ENCODE data around the gene CEACAM19.
A peak's percentile ranks its signal among the peaks of the same experiment; 100 is the strongest.

The CEACAM19 gene

DNA sequence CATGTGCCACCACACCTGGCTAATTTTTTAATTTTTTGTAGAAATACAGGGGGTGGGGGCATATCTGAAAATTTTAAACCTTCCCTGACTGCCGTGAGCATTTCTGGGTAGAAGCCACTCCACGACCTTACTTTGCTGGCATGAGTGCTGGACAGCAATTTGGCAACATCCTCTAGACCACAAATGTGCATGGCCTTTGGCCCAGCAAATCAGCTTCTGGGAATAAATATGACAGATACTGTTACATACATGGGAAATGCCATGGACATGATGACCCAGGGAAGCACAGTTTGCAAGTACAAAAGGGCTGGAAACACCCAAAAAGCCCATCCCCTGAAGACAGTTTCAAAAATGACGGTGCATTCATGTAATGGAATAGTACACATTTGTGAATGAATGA, 30.8 kb upstream of the CEACAM19 start:
- DNase-seq (ENCODE audit: low read depth) = no peak
- H3K4me3 ChIP-seq (ENCODE audit: low read depth, low read length) = no peak overlapping the region
- TF ChIP-seq, protein P1, sequence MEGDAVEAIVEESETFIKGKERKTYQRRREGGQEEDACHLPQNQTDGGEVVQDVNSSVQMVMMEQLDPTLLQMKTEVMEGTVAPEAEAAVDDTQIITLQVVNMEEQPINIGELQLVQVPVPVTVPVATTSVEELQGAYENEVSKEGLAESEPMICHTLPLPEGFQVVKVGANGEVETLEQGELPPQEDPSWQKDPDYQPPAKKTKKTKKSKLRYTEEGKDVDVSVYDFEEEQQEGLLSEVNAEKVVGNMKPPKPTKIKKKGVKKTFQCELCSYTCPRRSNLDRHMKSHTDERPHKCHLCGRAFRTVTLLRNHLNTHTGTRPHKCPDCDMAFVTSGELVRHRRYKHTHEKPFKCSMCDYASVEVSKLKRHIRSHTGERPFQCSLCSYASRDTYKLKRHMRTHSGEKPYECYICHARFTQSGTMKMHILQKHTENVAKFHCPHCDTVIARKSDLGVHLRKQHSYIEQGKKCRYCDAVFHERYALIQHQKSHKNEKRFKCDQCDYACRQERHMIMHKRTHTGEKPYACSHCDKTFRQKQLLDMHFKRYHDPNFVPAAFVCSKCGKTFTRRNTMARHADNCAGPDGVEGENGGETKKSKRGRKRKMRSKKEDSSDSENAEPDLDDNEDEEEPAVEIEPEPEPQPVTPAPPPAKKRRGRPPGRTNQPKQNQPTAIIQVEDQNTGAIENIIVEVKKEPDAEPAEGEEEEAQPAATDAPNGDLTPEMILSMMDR (IDR thresholded peaks at IDR 0.05; ENCODE audit: insufficient read depth, low read depth, low read length, missing control alignments) = no peak

DNA sequence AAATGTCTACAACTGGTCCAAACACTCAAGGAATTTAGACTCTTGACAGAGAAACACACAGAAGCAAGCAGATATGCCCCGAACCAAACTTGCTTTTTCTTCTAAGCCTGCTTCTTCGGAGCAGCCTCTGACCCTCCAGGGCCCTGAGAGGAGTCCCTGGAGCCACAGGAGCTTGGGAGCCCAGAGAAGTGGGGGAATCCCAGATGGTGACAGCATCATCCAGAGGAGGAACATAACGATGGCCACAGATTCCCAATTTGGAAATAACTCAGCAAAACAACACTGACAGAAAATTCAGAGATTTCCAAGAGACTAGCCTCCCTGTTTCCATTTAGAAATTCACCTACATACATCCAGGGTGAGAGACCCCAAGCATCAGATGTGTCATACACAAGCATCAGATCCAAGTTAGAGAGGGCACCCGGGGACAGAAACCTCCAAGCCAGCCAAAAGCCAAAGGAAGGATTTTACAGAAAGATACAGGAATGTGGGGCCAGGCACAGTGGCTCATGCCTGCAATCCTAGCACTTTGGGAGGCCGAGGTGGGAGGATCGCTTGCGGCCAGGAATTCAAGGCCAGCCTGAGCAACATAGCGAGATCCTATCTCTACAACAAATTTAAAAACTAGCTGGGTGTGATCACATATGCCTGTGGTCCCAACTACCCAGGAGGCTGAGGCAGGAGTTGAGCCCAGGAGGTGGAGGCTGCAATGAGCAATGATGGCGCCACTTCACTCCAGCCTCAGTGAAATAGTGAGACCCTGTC, 29.6 kb upstream of the CEACAM19 start:
- TF ChIP-seq, protein P1 (IDR thresholded peaks at IDR 0.05; ENCODE audit: insufficient read depth, low read depth, low read length, missing control alignments) = no peak
- H3K4me3 ChIP-seq (ENCODE audit: low read depth, low read length) = no peak overlapping the region
- no peak for DNase-seq (ENCODE audit: low read depth)

GRCh38 chr19:44642377-44642776, 28.9 kb upstream of the CEACAM19 start:
- H3K4me3 ChIP-seq (ENCODE audit: low read depth, low read length) = no peak overlapping the region
- TF ChIP-seq, protein P1 (IDR thresholded peaks at IDR 0.05; ENCODE audit: insufficient read depth, low read depth, low read length, missing control alignments) = no peak
- no peak for DNase-seq (ENCODE audit: low read depth)

DNA sequence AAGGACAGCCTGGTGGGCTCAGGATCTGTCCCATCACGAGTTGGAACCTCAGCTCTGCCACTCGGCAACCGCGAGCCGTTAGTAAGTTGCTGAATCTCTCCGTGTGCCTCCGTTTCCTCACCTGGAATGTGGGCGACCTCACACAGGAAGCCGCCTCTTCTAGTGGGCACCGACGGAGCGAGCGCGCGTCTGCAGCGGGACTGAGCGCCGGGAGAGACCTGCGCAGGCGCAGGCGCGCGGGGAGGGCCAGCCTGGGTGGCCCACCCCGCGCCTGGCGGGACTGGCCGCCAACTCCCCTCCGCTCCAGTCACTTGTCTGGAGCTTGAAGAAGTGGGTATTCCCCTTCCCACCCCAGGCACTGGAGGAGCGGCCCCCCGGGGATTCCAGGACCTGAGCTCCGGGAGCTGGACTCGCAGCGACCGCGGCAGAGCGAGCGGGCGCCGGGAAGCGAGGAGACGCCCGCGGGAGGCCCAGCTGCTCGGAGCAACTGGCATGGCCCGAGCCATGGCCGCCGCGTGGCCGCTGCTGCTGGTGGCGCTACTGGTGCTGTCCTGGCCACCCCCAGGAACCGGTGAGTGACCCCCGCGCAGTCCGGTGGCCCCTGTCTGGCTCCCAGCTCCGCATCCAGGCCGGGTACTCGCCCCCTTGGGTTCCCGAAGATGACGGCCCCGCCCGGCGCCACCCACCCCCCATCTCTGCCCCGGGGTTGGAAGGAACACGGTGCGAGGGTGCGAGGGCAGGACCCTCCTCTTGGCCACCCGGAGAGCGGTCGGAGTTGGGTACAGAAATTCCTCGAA, 27.5 kb upstream of the CEACAM19 start, which contains the start of gene PVR:
Gene PVR, plus strand, starts transcription at position 306 of the 797 bp plus-strand sequence. Its CDS starts 187 bp downstream, at position 493.
- peak; percentile 42 for DNase-seq (ENCODE audit: low read depth)
- TF ChIP-seq, protein P1 (IDR thresholded peaks at IDR 0.05; ENCODE audit: insufficient read depth, low read depth, low read length, missing control alignments) = no peak
- peak within 1 kb of the TSS; percentile 51 for H3K4me3 ChIP-seq (ENCODE audit: low read depth, low read length)

DNA sequence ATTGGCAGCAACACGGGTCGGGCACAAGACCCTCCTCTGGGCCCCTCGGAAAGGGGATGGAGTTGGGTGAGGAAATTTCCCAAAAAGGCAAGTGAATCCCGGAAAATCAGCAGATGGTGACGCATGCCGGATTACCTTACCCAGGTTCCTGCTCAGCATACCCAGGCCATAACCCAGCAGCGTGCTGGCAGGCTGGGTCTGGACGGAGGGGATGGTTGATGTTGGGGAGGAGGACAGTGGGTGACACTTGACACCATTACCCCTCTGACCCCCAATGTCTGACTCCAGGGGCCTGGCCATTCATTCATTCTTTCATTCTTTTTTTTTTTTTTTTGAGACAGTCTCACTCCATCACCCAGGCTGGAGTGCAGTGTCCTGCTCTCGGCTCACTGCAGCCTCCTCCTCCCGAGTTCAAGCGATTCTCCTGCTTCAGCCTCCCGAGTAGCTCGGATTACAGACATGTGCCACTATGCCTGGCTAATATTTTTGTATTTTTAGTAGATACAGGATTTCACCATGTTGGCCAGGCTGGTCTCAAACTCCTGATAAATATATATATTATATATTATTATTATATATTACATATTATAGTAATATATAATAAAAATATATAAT, 26.8 kb upstream of the CEACAM19 start:
- TF ChIP-seq, protein P1 (IDR thresholded peaks at IDR 0.05; ENCODE audit: insufficient read depth, low read depth, low read length, missing control alignments) = no peak
- H3K4me3 ChIP-seq (ENCODE audit: low read depth, low read length) = peak overlapping the region; percentile 51
- no peak for DNase-seq (ENCODE audit: low read depth)

- DNase-seq (ENCODE audit: low read depth) = no peak
- TF ChIP-seq, protein P1 (IDR thresholded peaks at IDR 0.05; ENCODE audit: insufficient read depth, low read depth, low read length, missing control alignments) = no peak
- no peak overlapping the region for H3K4me3 ChIP-seq (ENCODE audit: low read depth, low read length)
These were observed 25.8 kb upstream of the CEACAM19 start for GRCh38 chr19:44645407-44646048.

Data from GM12865 (cell line).